Vagina (tissue), 2 donors: ENCODE data around the gene MBP.

Experiments
- POLR2A ChIP-seq, 2 donors: fragments of 450-650 bp; IDR thresholded peaks; one replicate each; pipeline ENCODE4 v1.6.1; 2017; ENCODE audit warnings: antibody characterized with exemption in 2 of 2, mild to moderate bottlenecking in 2 of 2, moderate library complexity in 2 of 2
- TF ChIP-seq, protein P1 (sequence below), 3 experiments: fragments of 450-650 bp in 2 of 3; fragments of 200-600 bp in 1 of 3; sonication (generic) in 1 of 3; IDR thresholded peaks; one replicate each; pipeline ENCODE4 v1.5.1; 2017 to 2019; ENCODE audit warnings: antibody characterized with exemption in 3 of 3, mild to moderate bottlenecking in 2 of 3, moderate library complexity in 2 of 3

GRCh38 chr18:77035380-77036187 lies 97.0 kb downstream of the MBP start:
- TF ChIP-seq, protein P1, sequence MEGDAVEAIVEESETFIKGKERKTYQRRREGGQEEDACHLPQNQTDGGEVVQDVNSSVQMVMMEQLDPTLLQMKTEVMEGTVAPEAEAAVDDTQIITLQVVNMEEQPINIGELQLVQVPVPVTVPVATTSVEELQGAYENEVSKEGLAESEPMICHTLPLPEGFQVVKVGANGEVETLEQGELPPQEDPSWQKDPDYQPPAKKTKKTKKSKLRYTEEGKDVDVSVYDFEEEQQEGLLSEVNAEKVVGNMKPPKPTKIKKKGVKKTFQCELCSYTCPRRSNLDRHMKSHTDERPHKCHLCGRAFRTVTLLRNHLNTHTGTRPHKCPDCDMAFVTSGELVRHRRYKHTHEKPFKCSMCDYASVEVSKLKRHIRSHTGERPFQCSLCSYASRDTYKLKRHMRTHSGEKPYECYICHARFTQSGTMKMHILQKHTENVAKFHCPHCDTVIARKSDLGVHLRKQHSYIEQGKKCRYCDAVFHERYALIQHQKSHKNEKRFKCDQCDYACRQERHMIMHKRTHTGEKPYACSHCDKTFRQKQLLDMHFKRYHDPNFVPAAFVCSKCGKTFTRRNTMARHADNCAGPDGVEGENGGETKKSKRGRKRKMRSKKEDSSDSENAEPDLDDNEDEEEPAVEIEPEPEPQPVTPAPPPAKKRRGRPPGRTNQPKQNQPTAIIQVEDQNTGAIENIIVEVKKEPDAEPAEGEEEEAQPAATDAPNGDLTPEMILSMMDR (IDR thresholded peaks at IDR 0.05): no peak
- TF ChIP-seq POLR2A (IDR thresholded peaks at IDR 0.05): no peak
